H9 (cell line): ENCODE results near the gene OR10A3. TPM values are rescaled to one million over a fixed set of nuclear protein-coding genes. Genes with fewer than 3 reads are reported as not detected.

Source experiments
- DNase-seq: peaks from one replicate; pipeline ENCODE4 v3.0.0-alpha.2; 2017
- H2AFZ ChIP-seq: one replicate; pipeline ENCODE4 v1.6.1; 2013; ENCODE audit warnings: mild to moderate bottlenecking, low read length, control low read depth, moderate library complexity
- H2AK5ac ChIP-seq: 2 replicates; pipeline ENCODE4 v1.6.1; 2013; ENCODE audit warnings: low read length, control low read depth, mixed read lengths; ENCODE audit not compliant: insufficient read length
- H2BK120ac ChIP-seq: one replicate; pipeline ENCODE4 v1.6.1; 2013; ENCODE audit warnings: low read depth, mild to moderate bottlenecking, low read length, control low read depth, inconsistent platforms; ENCODE audit not compliant: poor library complexity, severe bottlenecking
- H2BK12ac ChIP-seq: 2 replicates; pipeline ENCODE4 v1.6.1; 2013; ENCODE audit warnings: low read length, control low read depth, mixed read lengths, low read depth; ENCODE audit not compliant: insufficient read length
- H2BK15ac ChIP-seq: 2 replicates; pipeline ENCODE4 v1.6.1; 2013; ENCODE audit warnings: low read depth, low read length, control low read depth
- H2BK20ac ChIP-seq: one replicate; pipeline ENCODE4 v1.6.1; 2013; ENCODE audit warnings: low read depth, mild to moderate bottlenecking, low read length, control low read depth, inconsistent platforms; ENCODE audit not compliant: poor library complexity, severe bottlenecking
- H2BK5ac ChIP-seq: 2 replicates; pipeline ENCODE4 v1.6.1; 2013; ENCODE audit warnings: low read length, control low read depth, mixed read lengths; ENCODE audit not compliant: insufficient read length
- H3K14ac ChIP-seq: 2 replicates; pipeline ENCODE4 v1.6.1; 2013; ENCODE audit warnings: low read length, control low read depth; ENCODE audit not compliant: insufficient read depth
- H3K18ac ChIP-seq: 2 replicates; pipeline ENCODE4 v1.6.1; 2013; ENCODE audit warnings: low read depth, mild to moderate bottlenecking, mixed read lengths, low read length, control low read depth; ENCODE audit not compliant: insufficient read length
- H3K23ac ChIP-seq: 2 replicates; pipeline ENCODE4 v1.6.1; 2013; ENCODE audit warnings: low read length, control low read depth, mixed read lengths, low read depth; ENCODE audit not compliant: insufficient read length
- H3K23me2 ChIP-seq: 2 replicates; pipeline ENCODE4 v1.6.1; 2013; ENCODE audit warnings: low read depth, mild to moderate bottlenecking, mixed read lengths, low read length, control low read depth; ENCODE audit not compliant: insufficient read length, poor library complexity, severe bottlenecking
- H3K27ac ChIP-seq: 2 replicates; pipeline ENCODE4 v1.5.1; 2013; ENCODE audit warnings: low read length, control low read depth, mixed read lengths, low read depth; ENCODE audit not compliant: insufficient read length
- H3K27me3 ChIP-seq: 2 replicates; pipeline ENCODE4 v1.6.1; 2013; ENCODE audit warnings: low read length, control low read depth, inconsistent platforms; ENCODE audit not compliant: insufficient read depth
- H3K4ac ChIP-seq: 2 replicates; pipeline ENCODE4 v1.6.1; 2013; ENCODE audit warnings: low read depth, mild to moderate bottlenecking, control low read depth, inconsistent platforms, low read length, moderate library complexity
- H3K4me1 ChIP-seq: 2 replicates; pipeline ENCODE4 v1.6.1; 2013; ENCODE audit warnings: low read length, control low read depth, inconsistent platforms; ENCODE audit not compliant: insufficient read depth
- H3K4me2 ChIP-seq: 2 replicates; pipeline ENCODE4 v1.6.1; 2013; ENCODE audit warnings: low read length, control low read depth, mixed read lengths; ENCODE audit not compliant: insufficient read length, insufficient read depth
- H3K56ac ChIP-seq: 2 replicates; pipeline ENCODE4 v1.6.1; 2013; ENCODE audit warnings: low read depth, mild to moderate bottlenecking, mixed read lengths, low read length, control low read depth; ENCODE audit not compliant: insufficient read length
- H3K79me1 ChIP-seq: 2 replicates; pipeline ENCODE4 v1.6.1; 2013; ENCODE audit warnings: low read depth, mild to moderate bottlenecking, moderate library complexity, low read length, control low read depth, inconsistent platforms; ENCODE audit not compliant: insufficient read depth, poor library complexity, severe bottlenecking
- H3K79me2 ChIP-seq: 2 replicates; pipeline ENCODE4 v1.6.1; 2013; ENCODE audit warnings: low read length, control low read depth, inconsistent platforms; ENCODE audit not compliant: insufficient read depth
- H3K9ac ChIP-seq: 2 replicates; pipeline ENCODE4 v1.6.1; 2013; ENCODE audit warnings: low read length, control low read depth, mixed read lengths; ENCODE audit not compliant: insufficient read length; ENCODE audit errors: extremely low read depth
- H3K9me3 ChIP-seq: one replicate; pipeline ENCODE4 v1.6.1; 2013; ENCODE audit warnings: low read depth, low read length, inconsistent platforms; ENCODE audit not compliant: control insufficient read depth
- H3T11ph ChIP-seq: one replicate; pipeline ENCODE4 v1.6.1; 2013; ENCODE audit warnings: mild to moderate bottlenecking, low read length, control low read depth, inconsistent platforms
- H4K20me1 ChIP-seq: one replicate; pipeline ENCODE4 v1.6.1; 2013; ENCODE audit not compliant: control insufficient read depth, insufficient read length, insufficient read depth
- H4K5ac ChIP-seq: 2 replicates; pipeline ENCODE4 v1.6.1; 2013; ENCODE audit warnings: low read depth, mild to moderate bottlenecking, mixed read lengths, low read length, control low read depth; ENCODE audit not compliant: insufficient read length
- H4K8ac ChIP-seq: replicated peaks from 2 replicates; pipeline ENCODE4 v1.6.1; 2013; ENCODE audit warnings: low read length, control low read depth, mixed read lengths, low read depth; ENCODE audit not compliant: insufficient read length
- H4K91ac ChIP-seq: 2 replicates; pipeline ENCODE4 v1.6.1; 2013; ENCODE audit warnings: low read depth, mild to moderate bottlenecking, moderate library complexity, mixed read lengths, low read length, control low read depth; ENCODE audit not compliant: insufficient read length
- H3K27ac Mint-ChIP-seq, 3 experiments: 2 replicates in 2 of 3; 3 replicates in 1 of 3; pipeline ENCODE4 v1.8.0; 2020 to 2021; ENCODE audit warnings: mixed read lengths in 3 of 3, mild to moderate bottlenecking in 1 of 3, moderate library complexity in 1 of 3
- H3K27me3 Mint-ChIP-seq: 2 replicates; pipeline ENCODE4 v1.8.0; 2021; ENCODE audit warnings: low read depth, mild to moderate bottlenecking, moderate library complexity, mixed read lengths
- H3K36me3 Mint-ChIP-seq, 3 experiments: 2 replicates in 2 of 3; 3 replicates in 1 of 3; pipeline ENCODE4 v1.8.0; 2020 to 2021; ENCODE audit warnings: low read depth in 3 of 3, mixed read lengths in 3 of 3; ENCODE audit not compliant: insufficient read depth in 1 of 3
- H3K4me1 Mint-ChIP-seq, 2 experiments: 2 replicates each; pipeline ENCODE4 v1.8.0; 2020; ENCODE audit warnings: mixed read lengths in 2 of 2
- H3K4me3 Mint-ChIP-seq, 2 experiments: 2 replicates in 1 of 2; 3 replicates in 1 of 2; pipeline ENCODE4 v1.8.0; 2020 to 2021; ENCODE audit warnings: mild to moderate bottlenecking in 2 of 2, mixed read lengths in 2 of 2, moderate library complexity in 1 of 2
- H3K9me3 Mint-ChIP-seq, 2 experiments: 2 replicates in 1 of 2; 3 replicates in 1 of 2; pipeline ENCODE4 v1.8.0; 2020; ENCODE audit warnings: mild to moderate bottlenecking in 2 of 2, mixed read lengths in 2 of 2, moderate library complexity in 1 of 2
- CTCF ChIP-seq: fragments of 200-600 bp; sonication (generic); conservative IDR thresholded peaks from 3 replicates; pipeline ENCODE4 v1.8.0; 2021; ENCODE audit warnings: antibody characterized with exemption, mild to moderate bottlenecking
- total RNA-seq: library from RNA; stranded (reverse); gene quantifications from 2 replicates; pipeline ENCODE4 v1.2.1, GENCODE V29; 2021

Gene OR10A3
- total RNA-seq, 1 experiment from 2014 or later: not detected

- Histone ChIP-seq H3K27ac (no peak overlapping the region), H3K9me3 (no peaks in the 10 kb centered on the region), H3K9ac (no peak overlapping the region), H3K4ac (no peak overlapping the region), H2AFZ (no peak overlapping the region), H3K79me2 (no peaks in the 10 kb centered on the region), H3K23me2 (no peaks in the 10 kb centered on the region), H3T11ph (no peak overlapping the region), H2BK12ac (no peak overlapping the region), H3K18ac (no peak overlapping the region), H3K4me1 (peaks cover 2% of the 10 kb centered on the region; the same call in 1 of the 2 replicates), H4K91ac (no peak overlapping the region), H2AK5ac (no peak overlapping the region), H2BK5ac (no peak overlapping the region), H2BK120ac (no peak overlapping the region), H4K8ac (no peak overlapping the region), H4K20me1 (no peaks in the 10 kb centered on the region), H2BK15ac (no peak overlapping the region), H4K5ac (no peak overlapping the region), H3K79me1 (no peaks in the 10 kb centered on the region), H3K27me3 (no peaks in the 10 kb centered on the region), H3K4me2 (no peak overlapping the region), H2BK20ac (no peak overlapping the region), H3K23ac (no peak overlapping the region), H3K14ac (no peak overlapping the region), H3K56ac (no peak overlapping the region)
- Mint-ChIP-seq H3K9me3 (no peaks in the 10 kb centered on the region), H3K4me1 (peaks cover 43 to 50% of the 10 kb centered on the region in 2 experiments), H3K4me3 (no peak overlapping the region), H3K27me3 (no peaks in the 10 kb centered on the region), H3K36me3 (no peaks in the 10 kb centered on the region), H3K27ac (peak overlapping the region in 1 of 3 experiments; percentile 41; a peak in 2 of 7 replicates)
- TF ChIP-seq CTCF: no peak
- DNase-seq: no peak
Measured at GRCh38 chr11:7971846-7972245, 30.3 kb upstream of the OR10A3 start.
